ENCODE results near the gene TMEM94.

TMEM94 gene

DNA sequence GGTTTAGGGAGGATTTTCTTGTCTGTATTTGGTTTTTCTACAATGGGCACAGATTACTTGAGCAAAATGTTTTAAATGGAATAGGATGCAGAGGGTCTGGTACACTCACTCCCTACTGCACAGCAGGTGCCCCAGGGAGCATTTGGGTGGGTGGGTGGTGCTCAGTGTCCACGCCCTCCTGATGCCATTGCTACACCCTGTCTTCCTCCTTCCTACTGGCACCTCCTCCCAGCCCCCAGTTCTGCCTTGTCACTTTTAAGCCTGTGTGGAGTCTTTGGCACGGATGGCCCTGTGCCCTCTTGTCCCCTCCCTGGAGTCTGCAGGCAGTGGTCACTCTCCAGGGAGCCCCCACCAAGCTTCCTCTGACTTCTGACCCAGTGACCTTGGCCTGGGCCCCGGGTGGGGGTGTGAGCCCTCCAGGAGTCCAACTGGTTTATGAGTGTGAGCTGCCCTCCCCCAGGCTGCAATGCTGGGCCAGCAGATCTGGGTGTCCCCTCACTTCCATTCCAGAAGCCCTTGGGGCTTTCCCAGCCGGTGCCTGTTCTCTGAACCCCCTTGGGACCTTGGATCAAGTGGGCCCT, 84.6 kb downstream of the TMEM94 start:
- no peaks in the 10 kb centered on the region for H3K36me3 ChIP-seq (ENCODE audit: insufficient read depth, low read length)
- no peaks in the 10 kb centered on the region for H3K9me3 ChIP-seq (ENCODE audit: control insufficient read depth, insufficient read depth, low read length)
- no peak overlapping the region for H3K9ac ChIP-seq (ENCODE audit: low read depth, low read length)
- H3K4me1 ChIP-seq (ENCODE audit: insufficient read depth, low read length): peaks cover 19% of the 10 kb centered on the region; the same call in 1 of the 2 replicates

- no peaks in the 10 kb centered on the region for H3K9me3 ChIP-seq (ENCODE audit: control insufficient read depth, insufficient read depth, low read length)
- peaks cover 19% of the 10 kb centered on the region; the same call in 1 of the 2 replicates for H3K4me1 ChIP-seq (ENCODE audit: insufficient read depth, low read length)
- no peaks in the 10 kb centered on the region for H3K36me3 ChIP-seq (ENCODE audit: insufficient read depth, low read length)
- no peak overlapping the region for H3K9ac ChIP-seq (ENCODE audit: low read depth, low read length)
Measured at GRCh38 chr17:75542229-75542628, 85.8 kb downstream of the TMEM94 start.

GRCh38 chr17:75542728-75543336, 86.4 kb downstream of the TMEM94 start:
- peaks cover 19% of the 10 kb centered on the region; the same call in 1 of the 2 replicates for H3K4me1 ChIP-seq (ENCODE audit: insufficient read depth, low read length)
- H3K9ac ChIP-seq (ENCODE audit: low read depth, low read length): no peak overlapping the region
- H3K36me3 ChIP-seq (ENCODE audit: insufficient read depth, low read length): no peaks in the 10 kb centered on the region
- H3K9me3 ChIP-seq (ENCODE audit: control insufficient read depth, insufficient read depth, low read length): no peaks in the 10 kb centered on the region

DNA sequence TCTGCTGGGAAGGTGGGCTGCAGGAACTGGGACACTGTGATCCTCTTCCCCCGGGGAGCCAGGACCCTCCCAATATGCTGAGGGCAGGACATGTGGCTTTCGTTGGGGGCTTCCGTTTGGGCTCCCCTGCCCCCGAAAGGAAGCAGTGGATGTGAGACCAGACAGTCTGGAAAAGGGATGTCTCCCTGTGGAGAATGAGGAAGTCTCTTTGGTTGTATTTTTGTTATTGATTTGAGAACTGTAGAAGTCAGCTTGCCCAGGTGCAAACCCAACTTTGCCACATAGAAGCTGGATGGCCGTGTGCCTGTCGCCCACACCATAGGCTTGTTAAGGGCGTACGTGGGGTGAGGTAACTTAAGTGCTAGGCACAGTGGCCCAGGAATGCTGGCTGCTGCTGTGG, 87.8 kb downstream of the TMEM94 start:
- Histone ChIP-seq H3K36me3 (ENCODE audit: insufficient read depth, low read length) (no peaks in the 10 kb centered on the region), H3K9me3 (ENCODE audit: control insufficient read depth, insufficient read depth, low read length) (no peaks in the 10 kb centered on the region), H3K4me1 (ENCODE audit: insufficient read depth, low read length) (peaks cover 25% of the 10 kb centered on the region; the same call in 1 of the 2 replicates), H3K9ac (ENCODE audit: low read depth, low read length) (no peak overlapping the region)

DNA sequence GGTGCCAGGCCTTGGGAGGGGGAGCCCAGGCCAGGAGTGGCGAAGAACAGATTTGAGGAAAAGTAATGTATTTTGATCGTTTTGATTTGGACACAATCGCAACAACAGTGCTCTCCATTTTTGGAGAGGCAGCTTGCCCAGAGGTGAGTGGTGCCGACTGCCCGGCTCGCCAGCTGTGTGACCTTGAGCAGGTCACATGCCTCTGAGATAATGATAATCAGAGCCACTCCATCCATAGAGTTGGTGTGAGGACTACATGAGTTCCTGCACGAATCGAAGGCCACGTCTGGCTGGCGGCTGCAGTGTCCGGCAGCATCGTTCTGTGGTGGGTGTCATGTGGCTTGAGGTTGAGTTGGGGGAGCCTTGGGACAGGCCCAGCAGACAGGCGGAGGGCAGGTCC, 89.7 kb downstream of the TMEM94 start:
- Histone ChIP-seq H3K9me3 (ENCODE audit: control insufficient read depth, insufficient read depth, low read length) (no peaks in the 10 kb centered on the region), H3K4me1 (ENCODE audit: insufficient read depth, low read length) (peaks cover 19% of the 10 kb centered on the region; the same call in 1 of the 2 replicates)

GRCh38 chr17:75547091-75547490, 90.7 kb downstream of the TMEM94 start:
- Histone ChIP-seq H3K9me3 (ENCODE audit: control insufficient read depth, insufficient read depth, low read length) (no peaks in the 10 kb centered on the region), H3K9ac (ENCODE audit: low read depth, low read length) (no peak overlapping the region), H3K36me3 (ENCODE audit: insufficient read depth, low read length) (no peaks in the 10 kb centered on the region), H3K4me1 (ENCODE audit: insufficient read depth, low read length) (peaks cover 20% of the 10 kb centered on the region; the same call in 1 of the 2 replicates)

More for the DNA sequence above, 89.7 kb downstream of the TMEM94 start:
- H3K9ac ChIP-seq (ENCODE audit: low read depth, low read length): no peak overlapping the region
- H3K36me3 ChIP-seq (ENCODE audit: insufficient read depth, low read length): no peaks in the 10 kb centered on the region

GRCh38 chr17:75548813-75549212, 92.4 kb downstream of the TMEM94 start:
- peaks cover 30% of the 10 kb centered on the region; the same call in 1 of the 2 replicates for H3K4me1 ChIP-seq (ENCODE audit: insufficient read depth, low read length)
- H3K9me3 ChIP-seq (ENCODE audit: control insufficient read depth, insufficient read depth, low read length): no peaks in the 10 kb centered on the region
- no peaks in the 10 kb centered on the region for H3K36me3 ChIP-seq (ENCODE audit: insufficient read depth, low read length)
- no peak overlapping the region for H3K9ac ChIP-seq (ENCODE audit: low read depth, low read length)

Measured in ES-I3 (cell line).